Rectal smooth muscle tissue (tissue), 1 donor: ENCODE measurements around the gene DDOST.
"Not testable (repeated sequence)": the region's sequence is repeated elsewhere in the genome, so short reads cannot be mapped to it uniquely, and the experiment has no call there.

Source experiments
- H3K27ac ChIP-seq: one replicate; pipeline ENCODE4 v1.7.0; 2013; ENCODE audit warnings: low read depth, low read length, inconsistent platforms
- H3K27me3 ChIP-seq: one replicate; pipeline ENCODE4 v1.7.0; 2013; ENCODE audit warnings: low read length; ENCODE audit not compliant: control insufficient read depth, insufficient read depth
- H3K36me3 ChIP-seq: one replicate; pipeline ENCODE4 v1.7.0; 2013; ENCODE audit warnings: low read length; ENCODE audit not compliant: control insufficient read depth, insufficient read depth
- H3K4me1 ChIP-seq: one replicate; pipeline ENCODE4 v1.7.0; 2013; ENCODE audit warnings: low read length; ENCODE audit not compliant: control insufficient read depth, insufficient read depth
- H3K4me3 ChIP-seq: one replicate; pipeline ENCODE4 v1.7.0; 2013; ENCODE audit warnings: low read length
- H3K9ac ChIP-seq: one replicate; pipeline ENCODE4 v1.7.0; 2013; ENCODE audit warnings: low read length

DDOST gene

GRCh38 chr1:20610970-20611369 is 50.2 kb downstream of the DDOST start:
- Histone ChIP-seq H3K27me3 (no peaks in the 10 kb centered on the region), H3K9ac (no peak overlapping the region), H3K4me1 (peaks cover 3% of the 10 kb centered on the region), H3K27ac (no peak overlapping the region), H3K4me3 (no peak overlapping the region), H3K36me3 (no peaks in the 10 kb centered on the region)

DNA sequence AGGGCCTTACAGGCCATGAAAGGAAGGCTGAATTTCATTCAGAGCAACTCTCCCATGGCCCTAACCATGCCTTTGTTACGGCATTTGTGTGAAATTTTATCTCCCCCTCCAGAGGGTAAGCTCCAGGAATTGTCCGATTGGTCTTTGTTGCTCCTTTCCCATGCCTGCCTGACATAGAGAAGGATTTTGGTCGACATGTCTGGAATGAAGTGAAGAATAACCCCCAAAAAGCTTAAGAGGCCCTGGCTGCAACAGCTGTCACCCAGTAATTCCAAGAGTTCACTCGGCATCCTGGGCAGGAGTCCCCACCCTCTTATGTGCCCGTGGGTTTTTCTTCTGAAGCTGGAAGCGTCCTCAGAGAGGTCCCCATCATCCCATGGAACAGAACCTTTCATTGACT is 51.6 kb downstream of the DDOST start:
- H3K36me3 ChIP-seq = no peaks in the 10 kb centered on the region
- no peak overlapping the region for H3K27ac ChIP-seq
- H3K9ac ChIP-seq = no peak overlapping the region
- H3K4me1 ChIP-seq = peaks cover 3% of the 10 kb centered on the region
- no peaks in the 10 kb centered on the region for H3K27me3 ChIP-seq
- H3K4me3 ChIP-seq = no peak overlapping the region

DNA sequence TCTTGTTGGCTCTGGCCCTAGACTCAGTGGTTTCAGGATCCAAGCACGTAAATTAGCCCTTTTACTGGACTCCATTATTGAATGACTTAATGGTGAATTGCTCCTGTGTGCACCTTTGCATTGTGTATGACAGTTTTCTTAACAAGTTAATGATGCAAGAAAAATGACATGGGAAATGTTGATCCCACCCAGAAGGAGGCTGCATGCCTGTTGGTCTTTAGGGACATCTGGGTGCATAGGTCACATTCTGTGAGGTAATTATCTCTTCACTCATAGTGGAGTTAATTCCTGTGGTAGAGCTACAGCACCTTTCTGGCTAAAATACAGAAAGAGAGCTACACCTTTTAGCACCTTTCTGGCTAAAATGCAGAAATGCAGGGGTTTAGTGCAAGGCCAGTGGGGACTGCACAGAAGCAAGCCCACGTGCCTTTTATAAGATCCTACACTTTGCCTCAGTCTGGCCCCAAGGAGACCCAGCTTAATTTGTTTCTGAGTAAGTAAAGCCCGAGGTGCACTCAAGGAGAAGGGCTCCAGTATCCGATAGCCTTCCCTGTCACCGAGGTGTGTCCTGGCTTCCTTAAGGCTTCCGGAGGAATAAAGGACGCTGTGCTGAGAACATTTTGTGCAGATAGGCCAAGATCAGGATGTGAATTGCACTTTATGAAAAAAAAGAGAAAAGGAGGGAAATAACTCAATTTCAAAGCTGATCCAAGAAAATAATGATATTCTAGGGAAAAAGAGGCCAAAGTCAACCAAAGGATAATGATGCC is 54.2 kb downstream of the DDOST start:
- H3K9ac ChIP-seq, H3K4me1 ChIP-seq, H3K4me3 ChIP-seq, H3K27me3 ChIP-seq, H3K27ac ChIP-seq, H3K36me3 ChIP-seq: not testable (repeated sequence)

DNA sequence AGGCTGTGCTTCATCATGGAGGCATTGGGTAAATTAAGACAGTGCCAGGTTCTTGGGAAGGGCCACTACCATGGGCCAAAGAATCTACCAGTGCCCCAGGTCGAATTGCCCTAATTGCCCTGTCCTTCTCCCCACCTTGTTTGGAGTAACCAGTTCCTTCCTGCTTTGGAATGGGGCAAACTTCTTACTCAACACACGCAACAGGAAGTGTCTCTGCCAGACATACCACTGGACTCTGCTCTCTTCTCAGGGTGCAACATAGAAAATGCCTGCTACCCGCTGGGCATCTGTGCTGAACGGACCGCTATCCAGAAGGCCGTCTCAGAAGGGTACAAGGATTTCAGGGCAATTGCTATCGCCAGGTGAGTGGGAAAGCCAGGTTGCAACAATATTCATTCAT is 56.5 kb downstream of the DDOST start:
- Histone ChIP-seq H3K4me1 (no peaks in the 10 kb centered on the region), H3K36me3 (no peaks in the 10 kb centered on the region), H3K9ac (no peak overlapping the region), H3K4me3 (no peak overlapping the region), H3K27me3 (no peaks in the 10 kb centered on the region), H3K27ac (no peak overlapping the region)

DNA sequence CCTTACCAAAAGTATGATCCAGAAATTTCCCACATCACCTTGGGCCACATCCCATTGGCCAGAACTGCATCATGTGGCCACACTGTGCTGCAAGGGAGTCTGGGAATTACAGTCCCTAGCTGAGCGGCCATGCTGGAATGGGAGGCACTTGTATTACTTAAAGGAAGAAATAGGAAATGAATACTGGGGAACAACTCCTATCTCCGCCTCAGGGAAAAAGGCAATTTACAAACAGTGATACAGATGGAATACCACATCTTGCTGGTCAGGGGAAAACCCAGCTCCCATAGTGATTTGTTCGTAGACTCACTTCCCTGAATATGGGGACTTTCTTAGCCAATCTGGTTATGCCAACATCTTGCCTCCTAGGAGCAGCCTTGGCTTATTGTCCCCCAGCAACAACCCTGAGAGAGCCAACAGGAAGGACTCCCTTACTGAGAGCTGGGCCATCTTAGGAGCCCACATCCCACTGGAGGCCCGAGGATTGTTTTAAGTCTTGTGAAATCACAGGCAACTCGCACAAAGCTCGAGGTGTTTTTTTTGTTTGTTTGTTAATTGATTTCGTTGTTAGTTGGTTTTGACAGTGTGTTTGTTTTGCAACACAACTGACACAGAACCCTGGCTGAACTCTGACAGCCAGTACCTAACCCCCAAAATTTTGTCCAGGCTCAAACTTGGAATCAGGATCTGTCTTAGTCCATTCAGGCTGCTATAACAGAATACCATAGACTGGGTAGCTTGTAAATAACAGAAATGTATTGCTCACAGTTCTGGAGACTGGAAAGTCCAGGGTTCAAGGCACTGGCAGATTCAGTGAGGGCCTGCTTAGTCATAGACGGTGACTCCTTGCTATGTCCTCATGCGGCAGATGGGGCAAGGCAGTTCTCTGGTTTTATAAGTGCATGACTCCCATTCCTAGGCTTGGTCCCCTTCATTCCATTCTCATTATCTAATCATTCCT is 57.4 kb downstream of the DDOST start:
- Histone ChIP-seq H3K27me3 (no peaks in the 10 kb centered on the region), H3K4me3 (no peak overlapping the region), H3K36me3 (no peaks in the 10 kb centered on the region), H3K4me1 (no peaks in the 10 kb centered on the region), H3K27ac (no peak overlapping the region), H3K9ac (no peak overlapping the region)

DNA sequence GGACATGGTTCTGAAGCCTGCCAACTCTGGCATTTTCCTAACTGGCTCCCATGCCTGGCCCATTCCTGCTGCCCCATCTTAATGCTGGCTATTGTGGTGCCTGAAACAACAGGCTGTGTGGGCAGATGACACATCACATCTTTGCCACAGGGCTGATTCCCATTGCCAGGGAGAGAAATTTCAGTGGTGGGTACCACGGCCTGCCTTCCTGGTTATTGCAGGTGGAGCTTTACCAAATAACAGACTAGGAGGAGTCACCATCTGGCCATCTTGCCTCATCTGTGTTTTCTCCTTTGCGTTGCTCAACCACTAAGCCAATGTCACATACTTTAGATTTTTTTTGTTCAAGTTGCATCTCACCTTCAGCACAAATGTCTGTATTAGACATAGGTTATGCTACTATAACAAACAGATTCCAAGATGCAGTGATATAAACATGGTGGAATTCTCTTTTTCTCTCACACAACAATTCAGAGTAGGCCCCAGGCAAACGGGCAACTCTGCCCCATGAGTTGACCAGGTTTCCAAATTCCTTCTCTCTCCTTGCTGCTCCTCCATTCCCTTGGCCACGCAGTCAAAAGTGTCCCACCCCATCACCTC is 58.2 kb downstream of the DDOST start:
- H3K36me3 ChIP-seq = no peaks in the 10 kb centered on the region
- no peaks in the 10 kb centered on the region for H3K4me1 ChIP-seq
- H3K27ac ChIP-seq = no peak overlapping the region

More for the DNA sequence above, 58.2 kb downstream of the DDOST start:
- H3K4me3 ChIP-seq = no peak overlapping the region
- no peaks in the 10 kb centered on the region for H3K27me3 ChIP-seq
- no peak overlapping the region for H3K9ac ChIP-seq
